Fibroblast of lung (primary cell): ENCODE results near the gene NEK6. TPM values are rescaled to one million over a fixed set of nuclear protein-coding genes. Genes with fewer than 3 reads are reported as not detected.

Experiments used
- DNase-seq, 2 donors: peaks; one replicate each; pipeline versions ENCODE4 v3.0.0 to v3.0.0-alpha.2; 2010; ENCODE audit warnings: low read depth in 2 of 2
- H2AFZ ChIP-seq: 2 replicates; pipeline ENCODE4 v1.5.1; 2012; ENCODE audit warnings: low read length, control low read depth, inconsistent platforms
- H3K27ac ChIP-seq: 2 replicates; pipeline ENCODE4 v1.5.1; 2011; ENCODE audit warnings: low read length, control low read depth; ENCODE audit not compliant: insufficient read depth
- H3K27me3 ChIP-seq: 2 replicates; pipeline ENCODE4 v1.5.1; 2011; ENCODE audit warnings: mild to moderate bottlenecking, low read length; ENCODE audit not compliant: control insufficient read depth, insufficient read depth
- H3K36me3 ChIP-seq: 2 replicates; pipeline ENCODE4 v1.5.1; 2011; ENCODE audit warnings: low read length; ENCODE audit not compliant: control insufficient read depth, insufficient read depth
- H3K4me1 ChIP-seq: 2 replicates; pipeline ENCODE4 v1.5.1; 2011; ENCODE audit warnings: low read length; ENCODE audit not compliant: control insufficient read depth, insufficient read depth; ENCODE audit errors: extremely low read depth
- H3K4me2 ChIP-seq: 2 replicates; pipeline ENCODE4 v1.5.1; 2011; ENCODE audit warnings: low read length, control low read depth; ENCODE audit not compliant: insufficient read depth; ENCODE audit errors: extremely low read depth
- H3K4me3 ChIP-seq, 4 experiments: fragments of 200-600 bp in 1 of 4; sonication (generic) in 1 of 4; replicated peaks in 1 of 4; 2 replicates each; pipeline ENCODE4 v1.5.1; 2011 to 2016; ENCODE audit warnings: low read length in 4 of 4, low read depth in 3 of 4, mild to moderate bottlenecking in 3 of 4, control low read depth in 2 of 4, inconsistent platforms in 1 of 4, mixed read lengths in 1 of 4; ENCODE audit not compliant: insufficient read depth in 1 of 4; ENCODE audit errors: control extremely low read depth in 1 of 4
- H3K79me2 ChIP-seq: 2 replicates; pipeline ENCODE4 v1.5.1; 2012; ENCODE audit warnings: mild to moderate bottlenecking, low read length, inconsistent platforms; ENCODE audit not compliant: control insufficient read depth, insufficient read depth
- H3K9ac ChIP-seq: 2 replicates; pipeline ENCODE4 v1.5.1; 2011; ENCODE audit warnings: mild to moderate bottlenecking, low read length, control low read depth; ENCODE audit not compliant: insufficient read depth
- H3K9me3 ChIP-seq: 2 replicates; pipeline ENCODE4 v1.5.1; 2012; ENCODE audit warnings: low read depth, low read length; ENCODE audit not compliant: control insufficient read depth, insufficient read depth
- H4K20me1 ChIP-seq: 2 replicates; pipeline ENCODE4 v1.5.1; 2011; ENCODE audit warnings: low read length; ENCODE audit not compliant: control insufficient read depth, insufficient read depth; ENCODE audit errors: extremely low read depth
- CTCF ChIP-seq, 2 donors: IDR thresholded peaks in 1 of 2; conservative IDR thresholded peaks in 1 of 2; 1 replicate in 1 of 2; 2 replicates in 1 of 2; pipeline ENCODE4 v1.5.1; 2011 to 2012; ENCODE audit warnings: low read length in 2 of 2, control low read depth in 1 of 2, inconsistent platforms in 1 of 2, low read depth in 1 of 2, mild to moderate bottlenecking in 1 of 2
- EZH2 ChIP-seq: IDR thresholded peaks from 2 replicates; pipeline ENCODE4 v1.5.1; 2012; ENCODE audit warnings: low read length, control low read depth, mild to moderate bottlenecking; ENCODE audit errors: missing control alignments
- polyA plus RNA-seq, 2 donors: library from polyadenylated mRNA; depleted of rRNA in 1 of 2; stranded (reverse) in 1 of 2; unstranded in 1 of 2; fragments of >200 nt; gene quantifications; 2 replicates each; pipeline ENCODE4 v1.2.1, GENCODE V29; 2011 to 2012; ENCODE audit warnings: missing spikeins in 1 of 2
- total RNA-seq: library from RNA; depleted of rRNA; stranded (reverse); fragments of >200 nt; gene quantifications from 2 replicates; pipeline ENCODE4 v1.2.1, GENCODE V29; 2014

Gene NEK6
- total and polyA plus RNA-seq, 2 donors (not counting 1 experiment from before 2014, with no cell fraction given), result 71.2 to 71.4 TPM

DNA sequence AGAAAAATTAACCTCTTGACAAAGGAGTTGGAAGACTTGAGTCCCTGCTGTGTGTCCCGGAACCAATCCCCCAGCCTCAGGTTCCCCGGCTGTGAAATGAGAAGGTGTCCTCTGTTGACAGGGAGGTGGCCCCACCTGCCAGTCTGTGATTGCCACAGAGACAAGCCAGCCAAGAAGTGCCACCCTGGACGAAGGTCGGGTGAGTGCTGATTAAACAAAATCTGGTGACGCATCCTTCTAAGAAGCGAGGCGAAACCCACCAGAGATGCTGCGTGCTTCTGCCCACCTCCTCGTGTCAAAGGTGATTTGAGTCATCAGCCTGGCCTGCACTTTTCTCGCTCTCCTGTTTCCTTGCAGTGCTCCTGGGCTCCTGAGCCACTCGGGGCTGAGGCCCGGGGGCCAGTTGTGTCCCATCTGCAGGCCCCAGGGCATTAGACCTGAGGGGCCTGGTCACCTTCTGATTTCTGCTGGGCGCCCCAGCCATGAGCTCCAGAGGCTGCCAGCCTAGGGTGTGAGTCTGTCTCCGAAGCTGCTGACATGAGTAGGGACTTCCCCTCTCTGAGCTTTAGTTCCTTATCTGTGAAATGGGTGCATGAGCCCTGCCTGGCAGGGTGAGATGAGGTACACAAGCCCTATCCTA, 28.7 kb downstream of the NEK6 start:
- Histone ChIP-seq H3K9ac (peak overlapping the region; percentile 51), H2AFZ (no peak overlapping the region), H3K27me3 (no peaks in the 10 kb centered on the region), H3K79me2 (peaks cover 82% of the 10 kb centered on the region), H3K4me2 (peak overlapping the region; percentile 51), H3K9me3 (no peaks in the 10 kb centered on the region), H3K36me3 (peaks cover 5% of the 10 kb centered on the region), H3K4me1 (peaks cover 61% of the 10 kb centered on the region), H4K20me1 (no peaks in the 10 kb centered on the region), H3K27ac (peak overlapping the region; percentile 94), H3K4me3 (peak overlapping the region in 1 of 4 experiments; percentile 9)
- TF ChIP-seq EZH2 (no peak), CTCF (conservative IDR thresholded peaks at IDR 0.05 in 1 of 2, IDR thresholded peaks at IDR 0.05 in 1 of 2; ENCODE audit: low read depth in 1 of 2, low read length in 2 of 2) (no peak)
- peak; percentile 89 to 96 for DNase-seq

GRCh38 chr9:124290053-124290591, 32.4 kb downstream of the NEK6 start:
- Histone ChIP-seq H3K4me2 (no peak overlapping the region), H3K79me2 (peaks cover 86% of the 10 kb centered on the region), H3K9me3 (no peaks in the 10 kb centered on the region), H3K36me3 (peaks cover 8% of the 10 kb centered on the region), H2AFZ (no peak overlapping the region), H3K27ac (no peak overlapping the region), H3K4me1 (peaks cover 65% of the 10 kb centered on the region), H4K20me1 (no peaks in the 10 kb centered on the region), H3K4me3 (no peak overlapping the region), H3K9ac (no peak overlapping the region), H3K27me3 (no peaks in the 10 kb centered on the region)
- no peak for DNase-seq
- no peak for TF ChIP-seq CTCF (conservative IDR thresholded peaks at IDR 0.05 in 1 of 2, IDR thresholded peaks at IDR 0.05 in 1 of 2; ENCODE audit: low read depth in 1 of 2, low read length in 2 of 2)
- TF ChIP-seq EZH2, result no peak

DNA sequence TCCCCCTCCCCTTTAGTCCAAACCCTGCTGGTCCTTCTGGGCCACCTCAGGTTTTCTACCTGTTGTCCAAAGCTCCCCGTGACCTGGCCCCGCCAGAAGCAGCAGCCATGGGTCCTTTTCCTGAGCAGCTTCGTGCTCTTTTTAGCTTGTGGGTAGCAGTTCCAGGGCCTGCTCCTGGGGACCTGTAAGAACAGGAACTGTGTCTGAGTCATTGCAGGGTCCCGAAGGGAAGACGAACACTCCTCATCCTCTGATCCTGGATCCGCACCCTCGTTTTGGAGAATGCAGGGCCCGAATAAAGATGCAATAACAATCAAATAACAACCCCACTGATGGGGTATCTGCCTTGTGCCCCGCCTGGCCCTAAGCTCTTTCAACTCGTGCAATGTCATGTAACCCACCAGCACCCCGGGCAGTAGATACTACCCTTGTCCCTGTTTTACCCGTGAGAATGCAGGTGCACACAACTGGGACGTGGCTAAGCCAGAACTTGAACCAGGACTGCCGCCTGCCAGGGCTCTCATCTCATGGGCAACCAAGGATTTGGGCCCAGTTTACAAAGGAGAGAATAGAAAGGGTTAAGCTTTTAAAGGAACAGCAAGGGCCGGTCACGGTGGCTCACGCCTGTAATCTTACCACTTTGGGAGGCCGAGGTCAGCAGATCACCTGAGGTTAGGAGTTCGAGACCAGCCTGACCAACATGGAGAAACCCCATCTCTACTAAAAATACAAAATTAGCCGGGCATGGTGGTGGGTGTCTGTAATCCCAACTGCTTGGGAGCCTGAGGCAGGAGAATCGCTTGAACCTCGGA, 33.2 kb downstream of the NEK6 start:
- Histone ChIP-seq H4K20me1 (no peaks in the 10 kb centered on the region), H3K4me3 (no peak overlapping the region), H2AFZ (no peak overlapping the region), H3K9ac (no peak overlapping the region), H3K9me3 (no peaks in the 10 kb centered on the region), H3K36me3 (peaks cover 12% of the 10 kb centered on the region), H3K27me3 (no peaks in the 10 kb centered on the region), H3K79me2 (peaks cover 89% of the 10 kb centered on the region), H3K27ac (no peak overlapping the region), H3K4me1 (peaks cover 65% of the 10 kb centered on the region), H3K4me2 (no peak overlapping the region)
- no peak for TF ChIP-seq EZH2
- no peak for TF ChIP-seq CTCF (conservative IDR thresholded peaks at IDR 0.05 in 1 of 2, IDR thresholded peaks at IDR 0.05 in 1 of 2; ENCODE audit: low read depth in 1 of 2, low read length in 2 of 2)
- peak in 1 of 2 donors; percentile 30 for DNase-seq
